Measurements from ENCODE around the gene RTL10. TPM values are rescaled to one million over a fixed set of nuclear protein-coding genes. Genes with fewer than 3 reads are reported as not detected.
A peak's percentile ranks its signal among the peaks of the same experiment; 100 is the strongest.

The RTL10 gene
- total RNA-seq, 2 donors from 2014 or later = 15.7 to 41.9 TPM

DNA sequence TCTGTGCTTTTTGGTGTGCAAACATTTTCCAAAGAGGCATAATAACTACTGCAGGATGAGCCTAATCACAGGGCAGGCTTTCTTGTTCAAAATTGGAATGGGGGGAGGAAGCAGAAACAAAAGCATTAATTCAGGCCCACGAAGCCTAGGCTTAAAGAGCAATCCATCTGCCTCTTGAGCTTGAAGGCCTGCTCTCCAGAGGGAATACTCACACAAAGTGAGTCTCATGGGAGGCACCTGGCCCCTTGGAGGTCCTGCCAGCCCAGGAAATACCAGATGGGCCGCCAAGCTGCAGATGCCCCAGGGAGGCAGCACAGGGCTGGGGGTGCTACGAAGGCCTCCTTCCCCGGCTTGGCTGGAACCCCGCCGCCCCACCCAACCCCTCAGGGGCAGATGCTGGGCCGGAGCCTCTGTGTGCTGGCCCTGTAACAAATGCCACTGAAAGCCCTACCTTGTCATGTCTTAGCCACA lies 47.6 kb upstream of the RTL10 start:
- Histone ChIP-seq H3K4me3 (no peak overlapping the region), H3K27me3 (replicated peaks; ENCODE audit: insufficient read depth) (no peaks in the 10 kb centered on the region), H3K9me3 (no peaks in the 10 kb centered on the region), H3K27ac (peak overlapping the region in 1 of 2 donors; percentile 13), H3K4me1 (replicated peaks) (peaks cover 12% of the 10 kb centered on the region), H3K36me3 (no peaks in the 10 kb centered on the region)
- TF ChIP-seq, protein P1, sequence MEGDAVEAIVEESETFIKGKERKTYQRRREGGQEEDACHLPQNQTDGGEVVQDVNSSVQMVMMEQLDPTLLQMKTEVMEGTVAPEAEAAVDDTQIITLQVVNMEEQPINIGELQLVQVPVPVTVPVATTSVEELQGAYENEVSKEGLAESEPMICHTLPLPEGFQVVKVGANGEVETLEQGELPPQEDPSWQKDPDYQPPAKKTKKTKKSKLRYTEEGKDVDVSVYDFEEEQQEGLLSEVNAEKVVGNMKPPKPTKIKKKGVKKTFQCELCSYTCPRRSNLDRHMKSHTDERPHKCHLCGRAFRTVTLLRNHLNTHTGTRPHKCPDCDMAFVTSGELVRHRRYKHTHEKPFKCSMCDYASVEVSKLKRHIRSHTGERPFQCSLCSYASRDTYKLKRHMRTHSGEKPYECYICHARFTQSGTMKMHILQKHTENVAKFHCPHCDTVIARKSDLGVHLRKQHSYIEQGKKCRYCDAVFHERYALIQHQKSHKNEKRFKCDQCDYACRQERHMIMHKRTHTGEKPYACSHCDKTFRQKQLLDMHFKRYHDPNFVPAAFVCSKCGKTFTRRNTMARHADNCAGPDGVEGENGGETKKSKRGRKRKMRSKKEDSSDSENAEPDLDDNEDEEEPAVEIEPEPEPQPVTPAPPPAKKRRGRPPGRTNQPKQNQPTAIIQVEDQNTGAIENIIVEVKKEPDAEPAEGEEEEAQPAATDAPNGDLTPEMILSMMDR (IDR thresholded peaks at IDR 0.05) = no peak
- 71% methylated on average over 7 of the region's 7 CpGs for WGBS
- intact Hi-C loops (cut with DNase I) = no loop called here
- no peak for DNase-seq (ENCODE audit: low spot score)

DNA sequence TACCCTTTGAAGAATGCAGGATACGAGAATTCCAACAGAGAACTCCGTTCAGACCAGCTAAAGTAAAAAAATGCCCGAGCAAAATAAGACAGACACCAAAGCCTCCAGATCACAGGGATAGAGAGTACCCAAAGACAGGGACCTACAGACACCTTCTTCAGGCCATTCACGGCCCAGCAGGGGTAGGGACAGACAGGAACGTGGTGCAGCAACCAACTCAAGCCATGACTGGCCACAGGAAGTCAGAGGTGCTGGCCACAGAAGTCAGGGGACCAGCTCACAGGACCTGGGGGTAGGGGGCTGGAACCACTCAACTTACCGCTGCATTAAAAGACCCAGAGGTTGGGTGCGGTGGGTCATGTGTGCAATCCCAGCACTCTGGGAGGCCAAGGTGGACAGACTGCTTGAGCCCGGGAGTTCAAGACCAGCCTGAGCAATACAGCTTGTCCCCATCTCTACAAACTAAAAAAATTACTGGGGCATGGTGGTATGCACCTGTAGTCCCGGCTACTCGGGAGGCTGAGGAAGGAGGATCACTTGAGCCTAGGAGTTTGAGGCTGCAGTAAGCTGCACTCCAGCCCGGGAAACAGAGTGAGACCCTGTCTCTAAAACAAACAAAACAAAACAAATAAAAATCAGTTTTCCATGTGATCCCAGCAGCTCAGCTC lies 47.0 kb upstream of the RTL10 start:
- Histone ChIP-seq H3K27ac (no peak overlapping the region), H3K9me3 (no peaks in the 10 kb centered on the region), H3K36me3 (no peaks in the 10 kb centered on the region), H3K27me3 (replicated peaks; ENCODE audit: insufficient read depth) (no peaks in the 10 kb centered on the region), H3K4me1 (replicated peaks) (peaks cover 12% of the 10 kb centered on the region), H3K4me3 (no peak overlapping the region)
- 83% methylated on average over 11 of the region's 11 CpGs for WGBS
- TF ChIP-seq, protein P1 (IDR thresholded peaks at IDR 0.05) = no peak
- no peak for TF ChIP-seq POLR2AphosphoS5 (IDR thresholded peaks at IDR 0.05)
- TF ChIP-seq POLR2A (IDR thresholded peaks at IDR 0.05) = no peak
- no peak for DNase-seq (ENCODE audit: low spot score)
- intact Hi-C loops (cut with DNase I) = no loop called here

DNA sequence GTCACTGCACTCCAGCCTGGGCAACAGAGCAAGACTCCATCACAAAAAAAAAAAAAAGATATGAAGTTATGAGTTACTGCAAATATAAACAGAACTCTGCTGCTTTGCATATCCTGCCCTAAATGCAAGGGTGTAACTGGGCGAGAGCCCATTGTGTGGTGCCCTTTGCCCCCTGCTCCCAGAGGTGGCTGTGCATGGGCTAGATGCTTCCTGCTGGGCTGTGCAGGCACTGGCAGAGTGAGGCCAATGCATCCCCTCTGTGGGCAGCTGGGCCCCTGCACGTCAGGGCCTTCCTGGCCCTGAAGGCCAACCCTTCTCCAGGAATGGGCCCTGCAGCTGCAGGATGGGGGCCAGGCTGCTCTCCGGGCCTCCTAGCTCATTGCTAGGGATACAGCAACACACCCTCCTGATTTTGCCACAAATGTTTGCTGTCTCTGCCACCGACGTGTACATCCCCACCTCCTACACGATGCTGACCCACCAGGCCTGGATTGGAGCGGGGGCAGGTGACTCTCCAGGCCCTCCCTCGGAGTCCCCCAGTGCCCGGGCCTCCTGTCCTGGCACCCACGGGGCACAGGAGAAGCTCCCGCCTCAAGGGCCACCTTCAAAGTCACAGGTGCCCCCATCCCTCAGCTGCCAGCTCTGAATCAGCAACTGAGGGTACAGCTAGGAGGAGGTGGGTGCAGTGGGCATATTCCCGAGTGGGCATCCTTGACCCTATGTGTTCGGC lies 46.2 kb upstream of the RTL10 start:
- peaks cover 12% of the 10 kb centered on the region for H3K4me1 ChIP-seq (replicated peaks)
- H3K9me3 ChIP-seq = no peaks in the 10 kb centered on the region
- no peaks in the 10 kb centered on the region for H3K36me3 ChIP-seq
- no peak overlapping the region for H3K4me3 ChIP-seq
- 89% methylated on average over 13 of the region's 13 CpGs for WGBS
- H3K27ac ChIP-seq = no peak overlapping the region
- no peaks in the 10 kb centered on the region for H3K27me3 ChIP-seq (replicated peaks; ENCODE audit: insufficient read depth)
- DNase-seq (ENCODE audit: low spot score) = no peak
- TF ChIP-seq POLR2AphosphoS5 (IDR thresholded peaks at IDR 0.05) (no peak), POLR2A (IDR thresholded peaks at IDR 0.05) (no peak)
- TF ChIP-seq, protein P1 (IDR thresholded peaks at IDR 0.05) = no peak
- intact Hi-C loops (cut with DNase I) = no loop called here

DNA sequence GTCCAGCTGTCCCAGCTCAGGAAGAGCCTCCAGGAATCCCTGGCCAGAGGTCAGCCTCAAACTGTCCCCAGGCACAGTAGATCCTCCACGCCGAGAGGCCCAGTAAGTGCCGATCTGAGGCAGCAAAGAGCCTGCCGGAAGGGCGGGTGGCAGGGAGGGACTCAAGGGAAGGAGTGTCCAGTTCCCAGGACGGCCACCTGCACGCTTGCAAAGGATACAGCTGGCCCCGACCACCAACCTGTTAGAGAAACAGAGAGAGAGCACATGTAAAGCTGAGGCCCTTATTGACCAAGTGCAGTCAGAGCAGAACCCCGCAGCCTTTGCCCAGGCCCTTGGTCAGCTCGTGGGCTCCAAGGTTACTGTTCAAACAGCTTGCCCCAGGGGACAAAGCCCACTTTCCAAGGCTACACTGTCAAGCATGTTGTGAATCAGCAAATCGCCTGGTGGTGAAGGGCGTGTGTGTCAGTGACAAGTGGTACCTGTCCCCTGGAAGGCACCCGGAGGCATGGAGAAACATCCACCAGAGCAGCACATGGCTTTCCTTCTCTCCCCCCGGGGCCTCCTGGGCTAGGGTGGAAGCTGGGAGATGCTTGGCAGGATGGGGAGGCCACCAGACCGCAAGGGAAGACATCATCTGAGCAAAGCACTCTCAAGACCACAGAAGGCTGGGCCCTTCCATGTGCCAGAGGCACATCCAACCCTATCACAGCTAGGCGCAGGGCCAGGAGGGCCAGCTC lies 44.3 kb upstream of the RTL10 start:
- TF ChIP-seq POLR2AphosphoS5 (IDR thresholded peaks at IDR 0.05) (no peak), POLR2A (IDR thresholded peaks at IDR 0.05) (no peak)
- TF ChIP-seq, protein P1 (IDR thresholded peaks at IDR 0.05) = no peak

More for the DNA sequence above, 44.3 kb upstream of the RTL10 start:
- H3K36me3 ChIP-seq = no peaks in the 10 kb centered on the region
- 91% methylated on average over 15 of the region's 16 CpGs for WGBS
- H3K9me3 ChIP-seq = no peaks in the 10 kb centered on the region
- no peak overlapping the region for H3K4me3 ChIP-seq
- H3K4me1 ChIP-seq (replicated peaks) = peaks cover 5% of the 10 kb centered on the region
- no peaks in the 10 kb centered on the region for H3K27me3 ChIP-seq (replicated peaks; ENCODE audit: insufficient read depth)
- no peak overlapping the region for H3K27ac ChIP-seq
- no peak for DNase-seq (ENCODE audit: low spot score)
- intact Hi-C loops (cut with DNase I) = no loop called here
